Stimulated activated CD8-positive, alpha-beta memory T cell treated with anti-CD3 and anti-CD28 coated beads, Interleukin-15, amount 100 ng/mL, for 24 hours (primary cell): ENCODE data around the gene SLC23A3.

ENCODE experiments used
- DNase-seq: peaks from one replicate; pipeline ENCODE4 v3.0.0-alpha.2; 2020; ENCODE audit warnings: low read depth

The SLC23A3 gene

DNA sequence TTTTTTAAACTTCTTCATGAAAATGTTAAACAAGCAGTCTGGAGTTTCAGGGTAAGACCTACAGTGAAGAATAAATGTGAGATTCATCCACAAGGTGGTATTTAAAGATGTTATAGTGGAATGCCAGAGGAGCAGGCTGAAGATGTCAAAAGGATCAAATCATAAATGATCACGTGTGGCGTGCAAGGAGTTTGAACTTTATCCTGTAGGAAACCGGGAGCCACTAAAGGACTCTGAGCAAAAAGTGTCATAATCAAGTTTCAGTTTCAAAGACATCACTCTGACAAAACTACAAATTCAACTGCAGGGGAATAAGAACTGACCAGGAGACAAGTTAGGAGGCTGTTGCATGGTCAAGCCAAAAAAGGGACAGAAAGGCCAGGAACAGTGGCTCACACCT is 29.1 kb downstream of the SLC23A3 start:
- DNase-seq = no peak

DNA sequence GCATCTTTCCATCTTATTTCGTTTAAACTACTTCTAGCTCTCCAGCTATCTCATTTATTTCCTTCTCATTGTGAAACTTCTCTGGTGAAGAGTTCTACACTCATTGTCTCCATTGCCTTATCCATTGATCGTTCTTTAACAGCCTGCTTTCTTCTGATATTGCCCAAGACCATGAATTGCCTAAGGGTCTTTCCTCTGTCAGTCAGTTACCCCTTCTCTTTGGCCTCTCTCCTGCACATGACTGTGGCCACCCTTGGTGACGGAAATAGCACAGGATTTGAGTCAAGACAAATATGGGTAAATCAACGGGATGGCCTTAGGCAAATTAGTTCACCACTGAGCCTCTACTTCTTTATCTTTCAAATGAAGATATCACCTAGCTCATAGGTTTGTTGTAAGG is 35.9 kb downstream of the SLC23A3 start:
- DNase-seq = no peak

DNA sequence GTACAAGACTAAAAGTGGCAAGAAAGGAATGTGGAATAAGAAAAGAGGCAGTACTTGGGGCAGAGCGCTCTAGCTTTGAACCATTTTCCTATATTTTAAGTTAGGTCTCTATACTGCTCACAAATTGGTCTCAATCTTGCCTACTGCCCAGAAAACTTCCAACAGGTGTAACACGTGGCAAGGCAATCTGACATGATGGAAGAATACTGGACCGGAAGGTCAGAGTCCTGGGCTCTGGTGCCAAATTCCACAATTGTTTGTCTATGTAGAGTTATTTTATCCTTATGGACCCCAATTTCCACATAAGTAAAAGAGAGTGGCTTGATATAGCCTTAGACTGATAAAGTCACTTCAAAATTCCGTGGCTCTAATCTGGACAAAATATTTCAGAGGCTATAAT is 38.1 kb downstream of the SLC23A3 start:
- DNase-seq = no peak

DNA sequence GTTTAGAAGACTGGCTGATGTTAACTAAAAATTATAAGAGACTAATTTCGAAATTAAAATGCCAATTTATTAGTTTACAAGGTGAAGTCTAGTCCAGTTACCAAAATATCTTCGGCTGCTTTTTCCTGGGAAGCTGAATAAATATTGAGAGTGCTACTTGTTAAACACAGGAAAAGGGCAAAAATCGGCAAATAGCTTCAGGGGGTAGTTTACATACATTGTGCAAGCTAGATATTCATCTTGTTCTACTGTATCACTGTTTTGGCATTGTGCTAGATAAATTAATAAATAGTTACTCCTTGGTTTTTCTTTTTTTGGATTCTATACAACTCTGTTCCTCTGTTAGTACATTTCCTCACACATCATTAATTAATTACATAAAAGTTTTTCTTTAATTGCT is 38.5 kb downstream of the SLC23A3 start:
- no peak for DNase-seq

DNA sequence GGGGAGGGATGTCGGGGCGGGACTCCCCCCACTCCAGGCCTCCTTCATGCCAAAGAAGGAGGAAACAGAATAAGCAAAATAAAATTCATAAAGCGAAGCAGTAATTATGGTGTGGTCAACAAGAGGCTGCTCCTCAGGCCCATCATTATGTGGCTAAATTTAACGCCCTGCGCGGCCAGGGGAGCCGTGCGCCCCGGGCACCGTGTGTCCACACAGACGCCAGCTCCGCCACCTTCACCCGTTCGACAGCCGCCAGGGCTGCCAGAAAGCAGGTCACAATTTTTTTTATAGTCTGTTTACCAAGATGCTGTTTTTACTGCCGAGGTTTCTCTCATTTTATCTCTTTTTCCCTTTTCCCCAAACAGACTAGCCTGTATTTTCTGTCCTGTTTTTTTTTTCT is 40.2 kb downstream of the SLC23A3 start:
- no peak for DNase-seq

DNA sequence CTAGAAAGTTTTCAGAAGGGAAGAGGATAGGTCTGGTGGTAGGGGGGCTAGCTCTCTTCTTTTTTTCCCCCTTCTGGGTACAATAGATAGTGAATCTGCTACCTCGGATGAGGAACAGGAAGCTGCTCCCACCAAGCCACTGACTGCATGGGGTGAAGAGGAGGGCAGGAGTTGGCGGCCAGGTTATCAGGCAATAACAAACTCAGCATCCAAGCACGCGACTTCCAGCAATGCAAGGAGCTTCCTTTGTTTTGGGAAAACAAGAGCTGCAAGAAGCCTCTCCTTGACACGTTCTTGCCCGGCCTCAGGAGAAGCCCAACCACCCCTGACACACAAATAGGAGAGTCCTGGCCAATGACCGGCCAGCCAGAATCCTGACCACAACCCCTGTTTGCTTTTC is 41.4 kb downstream of the SLC23A3 start:
- no peak for DNase-seq

DNA sequence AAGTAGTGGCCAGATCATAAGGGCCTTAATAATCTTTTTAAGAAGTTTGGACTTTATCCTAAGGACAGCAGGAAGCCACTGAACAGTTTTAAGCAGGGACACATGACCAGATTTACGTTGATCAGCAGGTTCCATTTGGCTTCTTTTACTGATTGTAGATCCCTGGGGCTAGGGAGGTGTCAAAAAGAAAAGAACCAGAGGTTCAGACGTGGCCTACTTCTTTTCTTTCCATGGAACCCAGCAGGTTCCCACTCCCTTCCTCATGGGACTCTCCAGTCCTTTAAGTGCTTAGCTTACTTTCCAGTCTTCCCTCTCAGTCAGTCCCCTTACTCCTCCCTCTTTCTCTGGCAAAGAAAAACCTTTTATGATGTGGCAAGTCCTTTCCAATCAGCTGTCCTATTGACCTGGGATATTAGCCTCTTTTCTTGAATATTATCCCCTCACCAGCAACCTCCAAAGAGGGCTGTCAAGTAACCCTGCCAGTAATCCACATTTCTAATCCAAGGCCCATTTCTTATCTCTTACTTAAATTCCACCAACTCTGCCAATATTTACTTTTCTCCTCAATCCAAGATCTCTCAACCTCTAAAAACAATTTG is 42.7 kb downstream of the SLC23A3 start:
- no peak for DNase-seq

DNA sequence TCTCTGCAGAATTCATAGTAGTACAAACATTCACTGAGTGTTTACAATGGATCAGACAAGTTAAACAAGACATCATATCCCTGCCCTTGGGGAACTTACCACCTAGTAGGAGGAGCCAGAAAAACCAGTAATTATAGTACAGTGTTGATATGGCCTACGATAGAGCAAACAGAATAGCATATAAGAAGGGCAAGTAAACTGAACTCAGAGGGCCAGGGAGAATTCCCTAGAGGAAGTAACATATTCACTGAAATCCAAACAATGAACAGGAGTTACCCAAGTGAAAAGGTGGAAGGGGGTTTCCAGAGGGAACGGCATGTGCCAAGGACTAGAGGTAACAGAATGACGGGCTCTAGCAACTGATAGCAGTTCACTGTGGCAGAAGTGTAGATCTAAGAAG is 43.3 kb downstream of the SLC23A3 start:
- no peak for DNase-seq

DNA sequence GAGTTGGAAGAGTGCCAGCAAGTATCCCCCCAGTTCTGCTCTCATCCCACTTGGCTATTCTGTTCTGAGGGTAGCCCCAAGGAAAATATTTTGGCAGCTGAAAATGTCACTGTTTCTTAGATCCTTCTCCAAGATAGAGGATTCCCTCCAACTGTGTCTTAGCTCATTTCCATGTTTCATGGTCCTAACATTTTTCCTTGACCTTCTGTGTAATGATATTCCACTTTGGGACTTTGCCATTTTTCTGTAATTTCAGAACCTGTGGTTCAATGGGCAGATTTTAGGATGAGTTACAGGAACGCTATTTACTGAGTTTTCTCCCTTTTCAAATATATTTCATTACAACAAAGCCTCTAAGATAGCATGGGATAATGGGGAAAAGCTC is 44.0 kb downstream of the SLC23A3 start:
- DNase-seq = no peak

DNA sequence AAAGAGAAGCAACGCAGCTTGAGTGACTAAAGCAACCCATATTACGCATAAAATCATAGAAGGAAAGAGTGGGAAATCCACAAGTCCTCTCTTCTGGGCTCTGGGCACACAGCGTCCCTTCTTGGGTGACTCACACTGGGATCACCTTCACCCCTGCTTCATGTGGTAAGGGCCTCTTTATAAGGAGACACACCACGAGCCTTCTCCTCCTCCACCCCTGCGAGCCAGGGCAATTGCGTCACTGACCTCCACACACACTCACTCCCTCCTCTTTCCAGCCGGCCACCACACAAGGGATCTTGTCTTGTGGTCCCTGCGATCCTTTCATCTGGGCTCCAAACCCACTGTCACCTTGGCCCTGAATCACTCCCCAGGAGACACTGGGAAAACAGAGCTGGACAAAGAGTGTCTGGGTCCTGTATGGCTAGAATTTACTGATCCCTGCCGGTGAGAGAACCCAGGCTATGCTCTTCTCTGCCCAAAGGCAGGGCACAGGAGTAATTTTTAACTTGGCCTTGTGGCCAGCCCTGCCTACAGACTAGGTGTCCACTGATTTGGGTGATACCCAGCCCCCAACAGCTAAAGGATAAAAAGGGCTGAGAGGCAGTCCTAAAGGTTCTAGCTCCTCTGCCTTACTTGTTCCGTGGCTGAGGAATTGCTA is 44.5 kb downstream of the SLC23A3 start:
- no peak for DNase-seq

DNA sequence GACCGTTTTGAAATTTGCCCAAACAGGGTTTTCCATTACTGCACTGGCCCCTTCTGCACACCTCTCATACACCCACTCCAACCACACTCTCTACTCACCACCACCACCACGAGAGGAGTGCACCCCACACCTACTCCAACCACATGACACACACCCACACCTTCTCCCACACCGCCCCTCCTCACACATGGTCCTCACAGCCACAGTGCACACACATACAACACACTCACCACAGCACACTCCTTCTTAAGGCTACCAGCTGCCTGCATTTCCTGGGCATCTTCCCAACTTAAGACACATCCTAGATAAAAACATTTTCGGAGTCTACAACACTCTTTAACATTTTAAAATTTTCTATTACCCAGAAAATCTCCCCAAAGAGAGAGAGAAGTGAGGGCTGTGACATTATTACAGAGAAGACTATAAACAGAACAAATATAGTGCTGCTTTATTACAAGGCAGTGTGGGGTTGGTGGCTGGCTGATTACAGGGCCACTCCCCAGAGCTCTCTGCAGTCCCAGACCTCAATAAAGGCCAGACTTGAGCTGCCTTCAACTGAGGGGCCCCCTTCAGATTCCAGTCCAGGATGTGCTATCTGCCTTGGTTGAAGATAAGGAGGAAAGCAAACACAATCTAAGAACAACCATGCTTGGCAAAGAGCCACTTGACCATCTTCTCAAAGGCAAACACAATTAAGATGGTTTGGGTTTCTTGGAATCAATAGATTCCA is 45.3 kb downstream of the SLC23A3 start:
- no peak for DNase-seq

DNA sequence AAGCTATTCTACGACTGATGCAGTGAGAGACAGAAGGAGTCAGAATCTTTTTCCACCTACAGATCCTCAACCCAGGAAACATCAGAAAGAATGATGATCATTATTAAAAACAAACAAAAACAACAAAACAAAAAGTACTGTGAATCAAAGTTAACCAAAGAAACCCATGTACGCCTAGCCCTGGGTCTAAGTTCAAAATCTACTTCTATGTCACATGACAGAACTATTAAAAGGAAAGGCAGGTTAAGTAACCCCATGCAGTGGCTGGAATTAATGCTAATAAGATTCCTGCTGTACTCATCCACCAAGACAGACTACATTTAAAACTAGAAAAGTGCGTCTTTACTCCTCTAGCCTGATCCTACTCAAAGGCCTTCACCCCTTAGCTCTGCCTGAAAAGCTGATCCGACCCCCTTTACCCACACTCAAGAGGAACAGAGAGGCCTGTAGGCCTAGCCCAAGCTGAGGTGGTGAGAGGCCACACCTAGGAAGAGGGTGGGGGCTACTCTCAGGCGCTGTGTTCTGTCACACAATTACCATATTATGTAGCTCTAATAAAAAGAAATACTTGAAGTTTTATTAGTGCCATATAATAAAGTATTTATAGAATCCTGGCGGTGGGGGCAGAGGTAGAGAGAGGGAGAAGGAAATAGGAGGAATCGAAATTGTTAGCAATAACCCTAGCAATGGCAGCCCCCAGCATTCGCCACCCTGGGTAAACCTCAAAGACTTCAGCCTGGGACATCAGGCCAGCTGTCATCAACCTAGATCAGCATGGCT is 46.3 kb downstream of the SLC23A3 start:
- no peak for DNase-seq

DNA sequence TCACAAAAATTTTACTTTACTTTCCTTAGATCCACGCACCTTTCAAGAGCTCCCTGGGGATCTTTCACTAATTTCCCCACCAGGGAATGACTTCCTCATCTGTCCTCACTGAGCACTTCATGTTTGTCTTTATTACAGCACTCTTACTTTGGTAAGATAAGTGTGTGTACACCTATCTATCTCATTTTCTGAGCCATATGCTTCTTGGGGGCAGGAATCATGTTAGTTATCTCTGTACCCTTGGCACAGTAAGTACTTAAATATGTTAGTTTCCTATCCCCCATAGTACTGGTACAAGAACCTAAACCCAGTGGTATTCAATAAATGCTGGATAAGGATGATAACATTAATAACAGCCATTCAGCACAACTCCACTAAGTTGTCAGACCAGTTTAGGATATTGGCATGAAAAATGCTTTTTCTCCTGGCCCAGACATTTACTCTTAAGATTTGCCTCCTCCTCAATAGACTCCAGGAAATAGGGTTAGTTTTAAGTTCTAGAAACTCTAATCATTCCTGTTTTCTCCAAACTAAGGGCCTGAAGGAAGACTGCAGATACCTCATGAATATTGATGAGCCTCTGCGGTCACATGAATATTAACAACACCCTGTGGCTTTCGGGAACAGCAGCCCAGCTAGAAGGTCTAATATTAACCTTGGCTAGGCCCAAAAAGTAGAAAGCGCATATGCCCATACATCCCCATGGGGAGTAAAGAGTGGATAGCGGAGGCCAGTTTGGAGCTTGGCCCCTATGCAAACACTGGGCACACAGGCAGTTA is 47.4 kb downstream of the SLC23A3 start:
- DNase-seq = no peak

DNA sequence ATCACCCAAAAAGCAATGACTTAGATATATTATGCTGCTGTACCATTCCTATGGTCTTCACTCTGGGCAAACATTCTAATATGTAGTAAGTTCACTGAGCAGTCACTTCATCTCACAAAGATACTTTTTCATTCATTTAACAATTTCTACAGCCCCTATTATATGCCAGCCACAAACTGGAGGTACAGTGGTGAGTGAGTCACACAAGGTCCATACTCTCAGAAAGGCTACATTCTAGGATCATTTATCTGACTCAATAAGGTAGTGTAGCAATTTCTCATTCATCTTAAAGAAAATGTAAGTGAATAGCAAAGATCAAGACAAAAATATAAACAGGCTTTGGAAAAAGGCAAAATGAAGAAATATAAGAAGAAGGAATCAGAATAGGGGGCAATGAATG is 49.7 kb downstream of the SLC23A3 start:
- DNase-seq = no peak

DNA sequence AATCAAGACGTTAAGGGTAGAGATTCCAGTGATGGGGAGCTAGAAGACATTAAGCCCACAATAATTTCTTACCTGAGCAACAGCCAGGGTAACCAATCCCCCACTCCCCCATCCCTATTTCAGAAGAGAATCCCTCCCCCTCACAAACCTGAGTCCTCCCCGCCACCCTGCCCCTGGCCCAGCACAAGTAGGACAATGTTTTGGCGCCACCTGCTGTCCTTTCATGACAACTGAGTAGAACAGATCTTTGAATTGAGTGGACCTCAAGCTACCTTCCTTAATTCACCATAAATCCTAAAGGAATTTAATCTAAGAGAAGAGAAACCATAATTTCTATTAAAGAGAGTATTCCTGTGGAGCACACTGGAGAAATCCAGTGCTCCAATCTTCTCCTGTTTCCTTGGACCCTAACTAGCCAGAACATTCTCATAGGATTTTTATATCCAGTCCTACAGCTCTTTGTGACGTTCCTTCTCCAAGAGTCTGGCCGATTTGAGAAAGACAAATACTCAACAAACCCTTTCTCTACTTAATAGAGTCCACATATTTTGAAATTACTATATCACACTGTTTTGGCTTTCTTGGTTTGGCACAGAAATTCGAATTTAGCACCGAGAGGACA is 50.3 kb downstream of the SLC23A3 start:
- DNase-seq = peak; percentile 21

DNA sequence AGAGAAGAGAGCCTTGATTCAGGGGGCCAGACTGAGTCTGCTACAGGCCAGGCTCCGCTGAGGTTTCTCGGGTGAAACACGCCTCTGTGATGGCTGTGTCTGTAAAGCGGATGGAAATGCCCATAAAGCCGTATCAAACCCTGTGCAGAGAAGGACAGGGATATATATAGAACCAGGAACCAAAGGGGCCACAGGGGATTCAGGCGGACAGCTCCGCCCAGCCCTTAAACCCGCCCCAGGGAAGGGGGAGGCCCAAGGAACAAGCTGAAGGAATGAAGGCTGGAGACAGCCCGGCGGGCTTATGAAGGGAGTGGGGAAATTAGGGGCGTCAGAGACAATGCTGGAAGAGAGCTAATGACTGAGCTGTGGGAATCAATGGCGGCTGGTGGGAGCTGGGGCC is 51.3 kb downstream of the SLC23A3 start:
- DNase-seq = no peak

DNA sequence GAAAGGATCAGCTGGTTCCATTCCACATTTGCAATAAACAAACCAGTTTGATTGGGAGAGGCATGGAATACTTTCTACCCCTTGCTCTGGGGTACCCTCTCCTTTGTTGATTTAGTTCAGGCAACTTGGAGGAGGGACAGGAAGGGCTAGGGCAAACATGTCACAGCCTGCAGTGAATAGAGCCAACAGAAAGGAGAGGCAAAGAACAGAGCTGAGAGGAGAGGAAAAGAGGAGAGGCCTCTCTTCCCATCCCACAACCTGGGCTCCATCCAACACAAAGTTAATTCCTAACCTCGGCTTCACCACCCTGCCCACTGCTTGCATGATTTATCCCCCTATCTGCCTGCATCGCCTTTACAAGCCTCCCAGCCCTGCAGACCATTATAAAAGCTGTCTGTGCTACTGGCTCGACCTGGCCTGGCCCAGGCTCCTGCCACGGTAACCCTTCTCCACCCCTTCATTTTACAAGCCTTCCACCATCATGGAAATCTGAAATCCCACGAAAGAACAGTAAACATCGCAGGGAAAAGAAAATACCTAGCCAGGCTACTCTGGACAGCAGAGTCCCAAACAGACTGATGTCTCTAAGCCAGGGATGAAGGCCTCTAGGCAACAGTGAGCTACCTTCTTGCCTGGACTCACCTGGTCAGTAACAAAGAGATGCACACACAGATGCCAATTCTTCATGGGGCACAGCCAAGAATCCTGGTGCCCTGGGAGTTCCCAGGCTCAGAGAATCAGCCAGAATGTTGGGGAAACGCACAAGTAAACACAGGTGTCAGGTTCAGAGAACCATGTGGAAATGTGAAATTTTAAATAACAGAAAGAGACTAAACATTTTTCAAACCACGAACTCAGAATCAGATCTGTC is 52.8 kb downstream of the SLC23A3 start:
- no peak for DNase-seq

DNA sequence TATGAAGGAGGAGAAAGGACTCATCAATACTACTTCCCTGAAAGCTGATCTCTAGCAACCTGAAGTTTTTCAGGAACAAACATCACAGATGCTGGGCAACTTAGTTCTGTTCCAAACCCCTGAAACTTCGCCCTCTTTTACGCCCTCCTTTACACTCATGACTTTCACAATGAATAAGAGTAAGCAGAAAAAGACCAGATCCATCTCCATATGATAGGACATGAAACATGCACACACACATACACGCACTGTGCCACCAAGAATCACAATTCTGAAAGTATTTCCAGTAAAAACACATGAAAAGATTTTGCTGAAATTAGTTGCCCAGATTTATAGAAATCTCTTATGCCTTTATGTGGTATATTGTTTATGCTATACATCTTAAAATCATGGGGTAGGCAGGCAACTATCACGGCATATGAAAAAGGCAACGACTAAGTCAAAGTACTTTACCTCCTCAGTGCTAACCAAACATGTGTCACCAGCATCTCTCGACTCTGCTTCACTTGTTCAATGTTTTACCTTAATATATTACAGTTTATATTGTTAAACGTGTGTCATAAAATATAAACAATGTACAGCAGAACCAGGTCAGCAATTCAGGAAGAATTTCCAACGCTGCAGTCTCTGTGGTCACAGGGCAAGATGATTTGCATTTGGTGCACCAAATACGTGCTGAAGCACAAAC is 57.0 kb downstream of the SLC23A3 start:
- DNase-seq = no peak

DNA sequence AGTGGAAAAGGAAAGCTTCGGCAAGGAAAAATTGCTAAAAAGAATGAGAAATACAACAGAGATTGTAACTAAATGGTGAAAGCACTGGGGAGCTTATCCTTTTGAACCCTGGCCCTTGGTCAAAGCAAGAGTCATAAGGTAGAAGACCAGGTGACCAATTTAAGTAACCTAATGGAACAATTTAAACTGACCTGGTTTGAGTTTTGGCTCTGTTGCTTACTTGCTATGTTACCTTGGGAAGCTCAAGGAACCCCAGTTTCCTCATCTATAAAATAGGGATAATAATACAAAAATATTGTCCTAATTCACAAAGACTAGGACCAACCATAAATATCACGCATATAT is 57.8 kb downstream of the SLC23A3 start:
- DNase-seq = no peak
